Stomach (tissue), 4 donors: ENCODE results near the gene ZMAT5.

ENCODE experiments used
- EP300 ChIP-seq: sonication (generic); formaldehyde crosslinking; IDR thresholded peaks from one replicate; pipeline ENCODE4 v1.6.1; 2017; ENCODE audit warnings: antibody characterized with exemption
- POLR2A ChIP-seq, 4 donors: fragments of 450-650 bp; IDR thresholded peaks; one replicate each; pipeline ENCODE4 v1.6.1; 2016; ENCODE audit warnings: antibody characterized with exemption in 4 of 4, control low read depth in 2 of 4, mild to moderate bottlenecking in 1 of 4, moderate library complexity in 1 of 4
- POLR2AphosphoS5 ChIP-seq, 3 donors: sonication (generic); formaldehyde crosslinking; IDR thresholded peaks; one replicate each; pipeline ENCODE4 v1.6.1; 2016; ENCODE audit warnings: antibody characterized with exemption in 3 of 3
- TF ChIP-seq, protein P1 (sequence below), 7 experiments: fragments of 450-650 bp in 4 of 7; fragments of 200-600 bp in 3 of 7; sonication (generic) in 3 of 7; IDR thresholded peaks; one replicate each; pipeline ENCODE4 v1.5.1; 2016 to 2019; ENCODE audit warnings: antibody characterized with exemption in 7 of 7, control low read depth in 2 of 7, mild to moderate bottlenecking in 1 of 7

DNA sequence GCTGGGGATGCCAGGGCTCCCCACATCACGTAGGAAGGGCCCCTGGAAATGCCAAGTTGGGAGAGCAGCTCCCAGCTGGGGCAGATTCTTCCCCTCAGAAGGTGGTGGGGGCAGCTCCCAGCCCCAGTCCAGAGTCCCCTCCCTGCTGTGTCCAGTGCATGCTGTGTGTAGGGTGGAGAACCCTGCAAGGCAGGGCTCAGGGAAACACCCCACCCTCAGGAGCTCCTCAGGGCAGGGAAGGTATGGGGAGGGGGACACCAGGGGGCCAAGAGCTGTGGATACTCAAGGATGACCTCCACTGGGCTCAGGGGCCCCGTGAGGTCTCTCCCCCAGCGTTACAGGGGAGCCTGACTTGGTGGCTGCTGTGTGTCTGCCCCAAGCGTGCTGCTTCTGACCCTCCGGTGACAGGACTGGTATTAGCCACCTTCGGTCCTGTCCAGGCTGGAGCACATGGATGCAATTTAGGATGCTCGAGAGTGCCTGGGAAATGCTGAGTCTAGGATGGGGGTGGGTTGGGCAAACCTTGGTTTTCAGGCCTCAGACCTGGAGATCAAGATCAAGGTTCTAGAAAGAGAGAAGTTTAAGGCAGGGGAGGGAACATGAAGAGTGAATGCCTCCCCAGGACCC lies 63.1 kb downstream of the ZMAT5 start:
- TF ChIP-seq, protein P1, sequence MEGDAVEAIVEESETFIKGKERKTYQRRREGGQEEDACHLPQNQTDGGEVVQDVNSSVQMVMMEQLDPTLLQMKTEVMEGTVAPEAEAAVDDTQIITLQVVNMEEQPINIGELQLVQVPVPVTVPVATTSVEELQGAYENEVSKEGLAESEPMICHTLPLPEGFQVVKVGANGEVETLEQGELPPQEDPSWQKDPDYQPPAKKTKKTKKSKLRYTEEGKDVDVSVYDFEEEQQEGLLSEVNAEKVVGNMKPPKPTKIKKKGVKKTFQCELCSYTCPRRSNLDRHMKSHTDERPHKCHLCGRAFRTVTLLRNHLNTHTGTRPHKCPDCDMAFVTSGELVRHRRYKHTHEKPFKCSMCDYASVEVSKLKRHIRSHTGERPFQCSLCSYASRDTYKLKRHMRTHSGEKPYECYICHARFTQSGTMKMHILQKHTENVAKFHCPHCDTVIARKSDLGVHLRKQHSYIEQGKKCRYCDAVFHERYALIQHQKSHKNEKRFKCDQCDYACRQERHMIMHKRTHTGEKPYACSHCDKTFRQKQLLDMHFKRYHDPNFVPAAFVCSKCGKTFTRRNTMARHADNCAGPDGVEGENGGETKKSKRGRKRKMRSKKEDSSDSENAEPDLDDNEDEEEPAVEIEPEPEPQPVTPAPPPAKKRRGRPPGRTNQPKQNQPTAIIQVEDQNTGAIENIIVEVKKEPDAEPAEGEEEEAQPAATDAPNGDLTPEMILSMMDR (IDR thresholded peaks at IDR 0.05), result no peak
- no peak for TF ChIP-seq POLR2AphosphoS5 (IDR thresholded peaks at IDR 0.05)
- no peak for TF ChIP-seq POLR2A (IDR thresholded peaks at IDR 0.05)
- no peak for TF ChIP-seq EP300
